ENCODE measurements around the gene SYT12.

DNA sequence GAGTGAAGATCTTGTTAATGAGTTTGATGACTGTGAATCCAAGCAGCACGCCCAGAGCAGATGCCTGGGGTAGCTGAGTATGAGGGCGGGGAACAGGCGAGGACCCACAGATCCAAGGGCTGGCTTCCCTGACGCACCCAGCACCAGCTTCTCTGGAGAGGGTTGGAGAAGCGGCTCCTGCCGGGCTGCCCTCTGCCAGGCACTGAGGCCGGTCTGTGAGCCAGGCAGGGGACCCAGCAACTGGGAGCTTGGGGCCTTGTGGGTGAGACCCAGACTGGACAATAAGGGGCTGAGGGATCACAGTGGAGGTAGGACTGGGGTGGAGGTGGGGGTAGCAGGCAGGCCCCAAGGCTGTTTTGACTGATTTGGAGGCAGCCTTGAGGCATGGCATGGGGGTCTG lies 8.6 kb upstream of the SYT12 start:
- TF ChIP-seq, protein P1, sequence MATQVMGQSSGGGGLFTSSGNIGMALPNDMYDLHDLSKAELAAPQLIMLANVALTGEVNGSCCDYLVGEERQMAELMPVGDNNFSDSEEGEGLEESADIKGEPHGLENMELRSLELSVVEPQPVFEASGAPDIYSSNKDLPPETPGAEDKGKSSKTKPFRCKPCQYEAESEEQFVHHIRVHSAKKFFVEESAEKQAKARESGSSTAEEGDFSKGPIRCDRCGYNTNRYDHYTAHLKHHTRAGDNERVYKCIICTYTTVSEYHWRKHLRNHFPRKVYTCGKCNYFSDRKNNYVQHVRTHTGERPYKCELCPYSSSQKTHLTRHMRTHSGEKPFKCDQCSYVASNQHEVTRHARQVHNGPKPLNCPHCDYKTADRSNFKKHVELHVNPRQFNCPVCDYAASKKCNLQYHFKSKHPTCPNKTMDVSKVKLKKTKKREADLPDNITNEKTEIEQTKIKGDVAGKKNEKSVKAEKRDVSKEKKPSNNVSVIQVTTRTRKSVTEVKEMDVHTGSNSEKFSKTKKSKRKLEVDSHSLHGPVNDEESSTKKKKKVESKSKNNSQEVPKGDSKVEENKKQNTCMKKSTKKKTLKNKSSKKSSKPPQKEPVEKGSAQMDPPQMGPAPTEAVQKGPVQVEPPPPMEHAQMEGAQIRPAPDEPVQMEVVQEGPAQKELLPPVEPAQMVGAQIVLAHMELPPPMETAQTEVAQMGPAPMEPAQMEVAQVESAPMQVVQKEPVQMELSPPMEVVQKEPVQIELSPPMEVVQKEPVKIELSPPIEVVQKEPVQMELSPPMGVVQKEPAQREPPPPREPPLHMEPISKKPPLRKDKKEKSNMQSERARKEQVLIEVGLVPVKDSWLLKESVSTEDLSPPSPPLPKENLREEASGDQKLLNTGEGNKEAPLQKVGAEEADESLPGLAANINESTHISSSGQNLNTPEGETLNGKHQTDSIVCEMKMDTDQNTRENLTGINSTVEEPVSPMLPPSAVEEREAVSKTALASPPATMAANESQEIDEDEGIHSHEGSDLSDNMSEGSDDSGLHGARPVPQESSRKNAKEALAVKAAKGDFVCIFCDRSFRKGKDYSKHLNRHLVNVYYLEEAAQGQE (IDR thresholded peaks at IDR 0.05; ENCODE audit: borderline replicate concordance) = no peak
- TF ChIP-seq, protein P1 (CRISPR knock-in tag; IDR thresholded peaks at IDR 0.05; ENCODE audit: low read depth) = no peak
- TF ChIP-seq, protein P2, sequence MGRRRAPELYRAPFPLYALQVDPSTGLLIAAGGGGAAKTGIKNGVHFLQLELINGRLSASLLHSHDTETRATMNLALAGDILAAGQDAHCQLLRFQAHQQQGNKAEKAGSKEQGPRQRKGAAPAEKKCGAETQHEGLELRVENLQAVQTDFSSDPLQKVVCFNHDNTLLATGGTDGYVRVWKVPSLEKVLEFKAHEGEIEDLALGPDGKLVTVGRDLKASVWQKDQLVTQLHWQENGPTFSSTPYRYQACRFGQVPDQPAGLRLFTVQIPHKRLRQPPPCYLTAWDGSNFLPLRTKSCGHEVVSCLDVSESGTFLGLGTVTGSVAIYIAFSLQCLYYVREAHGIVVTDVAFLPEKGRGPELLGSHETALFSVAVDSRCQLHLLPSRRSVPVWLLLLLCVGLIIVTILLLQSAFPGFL (CRISPR knock-in tag; IDR thresholded peaks at IDR 0.05) = no peak
- TF ChIP-seq JUN (IDR thresholded peaks at IDR 0.05; ENCODE audit: borderline replicate concordance, low read depth, low read length) = no peak
- no peak for TF ChIP-seq JUN (CRISPR knock-in tag; IDR thresholded peaks at IDR 0.05; ENCODE audit: borderline replicate concordance)
- no peak for TF ChIP-seq CEBPB (tag; IDR thresholded peaks at IDR 0.05)
- no peak for TF ChIP-seq RBFOX2 (IDR thresholded peaks at IDR 0.05; ENCODE audit: low read depth, low read length)
- TF ChIP-seq, protein P3, sequence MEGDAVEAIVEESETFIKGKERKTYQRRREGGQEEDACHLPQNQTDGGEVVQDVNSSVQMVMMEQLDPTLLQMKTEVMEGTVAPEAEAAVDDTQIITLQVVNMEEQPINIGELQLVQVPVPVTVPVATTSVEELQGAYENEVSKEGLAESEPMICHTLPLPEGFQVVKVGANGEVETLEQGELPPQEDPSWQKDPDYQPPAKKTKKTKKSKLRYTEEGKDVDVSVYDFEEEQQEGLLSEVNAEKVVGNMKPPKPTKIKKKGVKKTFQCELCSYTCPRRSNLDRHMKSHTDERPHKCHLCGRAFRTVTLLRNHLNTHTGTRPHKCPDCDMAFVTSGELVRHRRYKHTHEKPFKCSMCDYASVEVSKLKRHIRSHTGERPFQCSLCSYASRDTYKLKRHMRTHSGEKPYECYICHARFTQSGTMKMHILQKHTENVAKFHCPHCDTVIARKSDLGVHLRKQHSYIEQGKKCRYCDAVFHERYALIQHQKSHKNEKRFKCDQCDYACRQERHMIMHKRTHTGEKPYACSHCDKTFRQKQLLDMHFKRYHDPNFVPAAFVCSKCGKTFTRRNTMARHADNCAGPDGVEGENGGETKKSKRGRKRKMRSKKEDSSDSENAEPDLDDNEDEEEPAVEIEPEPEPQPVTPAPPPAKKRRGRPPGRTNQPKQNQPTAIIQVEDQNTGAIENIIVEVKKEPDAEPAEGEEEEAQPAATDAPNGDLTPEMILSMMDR (IDR thresholded peaks at IDR 0.05 in 2 of 3, conservative IDR thresholded peaks at IDR 0.05 in 1 of 3; ENCODE audit: insufficient read depth in 2 of 3, low read depth in 1 of 3, low read length in 3 of 3) = no peak
- no peak for TF ChIP-seq CC2D1A (IDR thresholded peaks at IDR 0.05)

Measured in K562 (cell line).